Measurements from ENCODE around the gene GLRX3. TPM values are rescaled to one million over a fixed set of nuclear protein-coding genes. Genes with fewer than 3 reads are reported as not detected.
A peak's percentile ranks its signal among the peaks of the same experiment; 100 is the strongest.

The GLRX3 gene
- total RNA-seq, 4 donors from 2014 or later, result 28.4 to 38.2 (median 35.9) TPM

GRCh38 chr10:130179640-130180039 lies 43.4 kb downstream of the GLRX3 start:
- Histone ChIP-seq H3K9me3 (no peaks in the 10 kb centered on the region), H3K27me3 (no peaks in the 10 kb centered on the region), H3K36me3 (peaks cover 5 to 88% (median 7%) of the 10 kb centered on the region in 3 donors), H3K4me1 (no peaks in the 10 kb centered on the region), H3K4me3 (no peak overlapping the region), H3K27ac (no peak overlapping the region)
- DNase-seq (ENCODE audit: low spot score in 2 of 2), result peak in 1 of 2 donors; percentile 47
- WGBS, 2 donors, result 24% methylated on average over 4 of the region's 4 CpGs
- no peak for TF ChIP-seq EP300 (IDR thresholded peaks at IDR 0.05)
- peak in 4 of 5 experiments; percentile 16 to 29 (median 26) for TF ChIP-seq CTCF (IDR thresholded peaks at IDR 0.05)
- TF ChIP-seq POLR2A (IDR thresholded peaks at IDR 0.05), result no peak

- Histone ChIP-seq H3K4me1 (no peaks in the 10 kb centered on the region), H3K4me3 (no peak overlapping the region), H3K36me3 (peaks cover under 1 to 88% (median 5%) of the 10 kb centered on the region in 3 donors), H3K9me3 (no peaks in the 10 kb centered on the region), H3K27ac (no peak overlapping the region), H3K27me3 (no peaks in the 10 kb centered on the region)
- no peak for DNase-seq (ENCODE audit: low spot score in 2 of 2)
- TF ChIP-seq POLR2A (IDR thresholded peaks at IDR 0.05) (no peak), EP300 (IDR thresholded peaks at IDR 0.05) (no peak), CTCF (IDR thresholded peaks at IDR 0.05) (no peak)
- 100% methylated on average over 1 of the region's 1 CpG for WGBS, 2 donors
Measured at GRCh38 chr10:130180416-130180815, 44.2 kb downstream of the GLRX3 start.

- Histone ChIP-seq H3K27me3 (no peaks in the 10 kb centered on the region), H3K4me1 (no peaks in the 10 kb centered on the region), H3K4me3 (no peak overlapping the region), H3K36me3 (peaks cover 0 to 91% (median 5%) of the 10 kb centered on the region in 3 donors), H3K27ac (no peak overlapping the region), H3K9me3 (no peaks in the 10 kb centered on the region)
- TF ChIP-seq EP300 (IDR thresholded peaks at IDR 0.05), result no peak
- no peak for TF ChIP-seq CTCF (IDR thresholded peaks at IDR 0.05)
- no peak for TF ChIP-seq POLR2A (IDR thresholded peaks at IDR 0.05)
- 79 to 82% methylated on average over 5 of the region's 5 CpGs for WGBS, 2 donors
- DNase-seq (ENCODE audit: low spot score in 2 of 2), result no peak
Measured at GRCh38 chr10:130181858-130182257, 45.7 kb downstream of the GLRX3 start.

GRCh38 chr10:130185591-130185990 lies 49.4 kb downstream of the GLRX3 start:
- H3K27me3 ChIP-seq, result peaks cover 0 to 3% of the 10 kb centered on the region in 2 donors
- no peak overlapping the region for H3K4me3 ChIP-seq
- DNase-seq (ENCODE audit: low spot score in 2 of 2), result no peak
- H3K4me1 ChIP-seq, result peaks cover 0 to 10% (median 3%) of the 10 kb centered on the region in 4 donors
- H3K27ac ChIP-seq, result no peak overlapping the region
- no peaks in the 10 kb centered on the region for H3K9me3 ChIP-seq
- H3K36me3 ChIP-seq, result peaks cover 0 to 82% (median 5%) of the 10 kb centered on the region in 3 donors
- no peak for TF ChIP-seq EP300 (IDR thresholded peaks at IDR 0.05)
- no peak for TF ChIP-seq POLR2A (IDR thresholded peaks at IDR 0.05)
- no peak for TF ChIP-seq CTCF (IDR thresholded peaks at IDR 0.05)
- 86 to 87% methylated on average over 11 of the region's 11 CpGs for WGBS, 2 donors

GRCh38 chr10:130188195-130189175 lies 52.3 kb downstream of the GLRX3 start:
- Histone ChIP-seq H3K27me3 (peaks cover 0 to 8% of the 10 kb centered on the region in 2 donors), H3K9me3 (no peaks in the 10 kb centered on the region), H3K4me3 (no peak overlapping the region), H3K4me1 (peaks cover 0 to 15% (median 6%) of the 10 kb centered on the region in 4 donors), H3K27ac (no peak overlapping the region), H3K36me3 (peaks cover 0 to 53% (median 5%) of the 10 kb centered on the region in 3 donors)
- TF ChIP-seq POLR2A (IDR thresholded peaks at IDR 0.05) (no peak), EP300 (IDR thresholded peaks at IDR 0.05) (no peak), CTCF (IDR thresholded peaks at IDR 0.05) (no peak)
- WGBS, 2 donors, result 87% methylated on average over 28 of the region's 28 CpGs
- DNase-seq (ENCODE audit: low spot score in 2 of 2), result no peak

Measured in tibial nerve (tissue), 4 donors.